Ovary (tissue), 9 donors: ENCODE measurements around the gene SORBS1. TPM values are rescaled to one million over a fixed set of nuclear protein-coding genes. Genes with fewer than 3 reads are reported as not detected.

Experiments
- DNase-seq, 5 donors: peaks; one replicate each; pipeline ENCODE4 v3.0.0-alpha.2; 2019 to 2020
- H3K27ac ChIP-seq, 2 donors: fragments of 200-600 bp; one replicate each; pipeline versions ENCODE4 v1.5.1 to v1.8.0; 2019 to 2022
- H3K27me3 ChIP-seq: fragments of 200-600 bp; one replicate; pipeline ENCODE4 v1.8.0; 2022
- H3K36me3 ChIP-seq: fragments of 200-600 bp; sonication (generic); one replicate; pipeline ENCODE4 v1.5.1; 2019
- H3K4me1 ChIP-seq: one replicate; pipeline ENCODE4 v1.8.1; 2013; ENCODE audit warnings: mild to moderate bottlenecking, moderate library complexity; ENCODE audit not compliant: insufficient read depth
- H3K4me3 ChIP-seq: fragments of 200-600 bp; sonication (generic); one replicate; pipeline ENCODE4 v1.5.1; 2017
- H3K9me3 ChIP-seq, 2 donors: fragments of 200-600 bp in 1 of 2; sonication (generic) in 1 of 2; one replicate each; pipeline versions ENCODE4 v1.5.1 to v1.8.1; 2013 to 2019; ENCODE audit warnings: mild to moderate bottlenecking in 1 of 2, moderate library complexity in 1 of 2
- CTCF ChIP-seq, 3 donors: fragments of 450-650 bp in 2 of 3; fragments of 200-600 bp in 1 of 3; IDR thresholded peaks; one replicate each; pipeline versions ENCODE4 v1.5.1 to v1.8.0; 2016 to 2022; ENCODE audit warnings: antibody characterized with exemption in 3 of 3, mild to moderate bottlenecking in 1 of 3
- EP300 ChIP-seq: sonication (generic); formaldehyde crosslinking; IDR thresholded peaks from one replicate; pipeline ENCODE4 v1.6.1; 2017; ENCODE audit warnings: antibody characterized with exemption
- POLR2A ChIP-seq: fragments of 450-650 bp; IDR thresholded peaks from one replicate; pipeline ENCODE4 v1.6.1; 2017; ENCODE audit warnings: antibody characterized with exemption, mild to moderate bottlenecking, moderate library complexity
- WGBS, 3 donors: extraction: QIAGEN DNeasy Blood & Tissue Kit in 1 of 3; methylation state at CpG; one replicate each; pipeline versions ENCODE4 v1.1.5 to v1.1.7; 2013 to 2017; 5-methylcytosine and 5-hydroxymethylcytosine counted together
- intact Hi-C, 4 donors: fragments of 100-400 bp; cut with DNase I; formaldehyde crosslinking; loops; one replicate each; pipeline versions ENCODE4 v1.11.0 to v1.15.1; 2022 to 2023
- polyA plus RNA-seq, 2 donors: library from polyadenylated mRNA; stranded (reverse); fragments of 200-250 nt in 1 of 2; fragments of 350-450 nt in 1 of 2; fragmentation: Illumina TruSeq in 1 of 2; extraction: RNeasy Lipid Tissue Mini Kit (QIAGEN cat#74804) in 1 of 2; gene quantifications; one replicate each; pipeline ENCODE4 v1.2.3, GENCODE V29; 2013 to 2014
- total RNA-seq, 7 donors: library from RNA; depleted of rRNA in 2 of 7; stranded (reverse); fragments of >200 nt in 2 of 7; fragmentation: NEBNext Ultra II Directional in 3 of 7; extraction: Animal tissue kit (Norgen Biotek cat#: 25700) in 3 of 7; gene quantifications; one replicate each; pipeline versions ENCODE4 v1.1.0 to v1.2.4, GENCODE V29; 2016 to 2023
- donor health status: DM: no; HTN: no; CAD: no; lungs with moderate emphysema.
- donor health status: DM: no; HTN: no; CAD: no.
- donor health status: Bipolar disorder and iron deficiency.
- donor health status: DM: yes; HTN: yes; CAD: no.
- donor health status: DM: no; HTN: no; CAD: no.
- donor health status: DM: yes; HTN: yes; CAD: no.

SORBS1 gene
- total and polyA plus RNA-seq, 9 donors = 10.7 to 156 (median 20.0) TPM

- WGBS, 3 donors = 82 to 85% (median 84%) methylated on average over 3 of the region's 3 CpGs
- DNase-seq = no peak
- Histone ChIP-seq H3K4me3 (no peak overlapping the region), H3K27ac (no peak overlapping the region), H3K4me1 (no peaks in the 10 kb centered on the region), H3K9me3 (no peaks in the 10 kb centered on the region), H3K27me3 (no peaks in the 10 kb centered on the region), H3K36me3 (no peaks in the 10 kb centered on the region)
- intact Hi-C loops = no loop called here
- no peak for TF ChIP-seq POLR2A
- no peak for TF ChIP-seq CTCF (IDR thresholded peaks at IDR 0.05)
- TF ChIP-seq EP300 = no peak
Measured at GRCh38 chr10:95297402-95297801, 263.8 kb downstream of the SORBS1 start.

GRCh38 chr10:95296764-95297163 is 264.4 kb downstream of the SORBS1 start:
- intact Hi-C loops = no loop called here
- H3K9me3 ChIP-seq = no peaks in the 10 kb centered on the region
- DNase-seq = no peak
- no peaks in the 10 kb centered on the region for H3K4me1 ChIP-seq
- H3K27ac ChIP-seq = no peak overlapping the region
- WGBS, 3 donors = 95 to 98% (median 96%) methylated on average over 4 of the region's 4 CpGs
- TF ChIP-seq POLR2A (no peak), EP300 (no peak), CTCF (IDR thresholded peaks at IDR 0.05) (no peak)
- no peaks in the 10 kb centered on the region for H3K27me3 ChIP-seq
- no peaks in the 10 kb centered on the region for H3K36me3 ChIP-seq
- H3K4me3 ChIP-seq = no peak overlapping the region

- no peaks in the 10 kb centered on the region for H3K9me3 ChIP-seq
- peak overlapping the region; percentile 27 for H3K4me3 ChIP-seq
- no peaks in the 10 kb centered on the region for H3K36me3 ChIP-seq
- no peaks in the 10 kb centered on the region for H3K27me3 ChIP-seq
- intact Hi-C loops = no loop called here
- H3K27ac ChIP-seq = no peak overlapping the region
- 1 to 4% (median 2%) methylated on average over 39 of the region's 39 CpGs for WGBS, 3 donors
- TF ChIP-seq POLR2A (no peak), EP300 (no peak), CTCF (IDR thresholded peaks at IDR 0.05) (no peak)
- DNase-seq = peak in 1 of 5 donors; percentile 27
- no peaks in the 10 kb centered on the region for H3K4me1 ChIP-seq
Measured at GRCh38 chr10:95295031-95295755, 266.0 kb downstream of the SORBS1 start.

GRCh38 chr10:95293631-95294030 is 267.5 kb downstream of the SORBS1 start:
- no peak for TF ChIP-seq POLR2A
- no peak for TF ChIP-seq EP300
- no peak for TF ChIP-seq CTCF (IDR thresholded peaks at IDR 0.05)
- no peak overlapping the region for H3K4me3 ChIP-seq
- no peak overlapping the region for H3K27ac ChIP-seq
- intact Hi-C loops = no loop called here
- H3K4me1 ChIP-seq = no peaks in the 10 kb centered on the region
- no peak for DNase-seq
- no peaks in the 10 kb centered on the region for H3K36me3 ChIP-seq
- 65 to 68% (median 67%) methylated on average over 3 of the region's 3 CpGs for WGBS, 3 donors
- H3K9me3 ChIP-seq = no peaks in the 10 kb centered on the region
- H3K27me3 ChIP-seq = no peaks in the 10 kb centered on the region
